Uterus (tissue), 4 donors: Measurements from ENCODE around the gene MYL12B. TPM values are rescaled to one million over a fixed set of nuclear protein-coding genes. Genes with fewer than 3 reads are reported as not detected.

Experiments used
- DNase-seq, 2 donors: peaks; one replicate each; pipeline ENCODE4 v3.0.0-alpha.2; 2019 to 2020
- H3K27ac ChIP-seq, 2 donors: fragments of 200-600 bp; sonication (generic); 1 replicate in 1 of 2; 2 replicates in 1 of 2; pipeline ENCODE4 v1.5.1; 2016 to 2018
- H3K27me3 ChIP-seq, 2 donors: fragments of 200-600 bp; sonication (generic); one replicate each; pipeline ENCODE4 v1.5.1; 2018 to 2019; ENCODE audit warnings: control low read depth in 1 of 2
- H3K36me3 ChIP-seq, 2 donors: fragments of 200-600 bp; sonication (generic); one replicate each; pipeline ENCODE4 v1.5.1; 2019; ENCODE audit warnings: control low read depth in 1 of 2
- H3K4me1 ChIP-seq, 2 donors: fragments of 200-600 bp; sonication (generic); one replicate each; pipeline ENCODE4 v1.5.1; 2018 to 2019; ENCODE audit warnings: control low read depth in 1 of 2
- H3K4me3 ChIP-seq, 2 donors: fragments of 200-600 bp; sonication (generic); 1 replicate in 1 of 2; 2 replicates in 1 of 2; pipeline ENCODE4 v1.5.1; 2018 to 2019; ENCODE audit warnings: mild to moderate bottlenecking in 1 of 2
- H3K9me3 ChIP-seq, 2 donors: fragments of 200-600 bp; sonication (generic); one replicate each; pipeline ENCODE4 v1.5.1; 2019; ENCODE audit warnings: control low read depth in 1 of 2
- CTCF ChIP-seq, 4 experiments: fragments of 200-600 bp in 2 of 4; fragments of 450-650 bp in 2 of 4; sonication (generic) in 2 of 4; IDR thresholded peaks; one replicate each; pipeline ENCODE4 v1.5.1; 2016 to 2019; ENCODE audit warnings: antibody characterized with exemption in 4 of 4, mild to moderate bottlenecking in 2 of 4, moderate library complexity in 1 of 4
- POLR2A ChIP-seq, 2 donors: fragments of 450-650 bp; IDR thresholded peaks; one replicate each; pipeline ENCODE4 v1.6.1; 2016; ENCODE audit warnings: antibody characterized with exemption in 2 of 2, mild to moderate bottlenecking in 1 of 2, moderate library complexity in 1 of 2
- intact Hi-C: fragments of 100-400 bp; cut with DNase I; formaldehyde crosslinking; loops from one replicate; pipeline ENCODE4 v1.15.1; 2023; ENCODE audit warnings: low total_unique reads
- total RNA-seq, 4 donors: library from RNA; depleted of rRNA in 3 of 4; stranded (reverse); fragments of >200 nt in 3 of 4; gene quantifications; one replicate each; pipeline versions ENCODE4 v1.1.0 to v1.2.4, GENCODE V29; 2014 to 2023
- donor health status: DM: yes; HTN: yes; CAD: no.

Gene MYL12B
- total RNA-seq, 4 donors from 2014 or later: 236 to 387 (median 305) TPM

- DNase-seq: no peak
- H3K4me3 ChIP-seq: no peak overlapping the region
- H3K27me3 ChIP-seq: no peaks in the 10 kb centered on the region
- no peaks in the 10 kb centered on the region for H3K9me3 ChIP-seq
- no peaks in the 10 kb centered on the region for H3K36me3 ChIP-seq
- intact Hi-C loops: no loop called here
- no peak overlapping the region for H3K27ac ChIP-seq
- no peak for TF ChIP-seq CTCF (IDR thresholded peaks at IDR 0.05)
- no peak for TF ChIP-seq POLR2A (IDR thresholded peaks at IDR 0.05)
- no peaks in the 10 kb centered on the region for H3K4me1 ChIP-seq
Measured at GRCh38 chr18:3319894-3320454, 58.0 kb downstream of the MYL12B start.

GRCh38 chr18:3321133-3321812, 59.3 kb downstream of the MYL12B start:
- Histone ChIP-seq H3K4me3 (no peak overlapping the region), H3K27me3 (no peaks in the 10 kb centered on the region), H3K9me3 (no peaks in the 10 kb centered on the region), H3K36me3 (no peaks in the 10 kb centered on the region), H3K27ac (no peak overlapping the region), H3K4me1 (no peaks in the 10 kb centered on the region)
- intact Hi-C loops: no loop called here
- no peak for DNase-seq
- TF ChIP-seq POLR2A (IDR thresholded peaks at IDR 0.05) (no peak), CTCF (IDR thresholded peaks at IDR 0.05) (no peak)

- Histone ChIP-seq H3K27me3 (no peaks in the 10 kb centered on the region), H3K4me1 (no peaks in the 10 kb centered on the region), H3K4me3 (no peak overlapping the region), H3K9me3 (no peaks in the 10 kb centered on the region), H3K27ac (no peak overlapping the region), H3K36me3 (no peaks in the 10 kb centered on the region)
- TF ChIP-seq CTCF (IDR thresholded peaks at IDR 0.05) (no peak), POLR2A (IDR thresholded peaks at IDR 0.05) (no peak)
- intact Hi-C loops: no loop called here
- no peak for DNase-seq
Measured at GRCh38 chr18:3323900-3324299, 62.0 kb downstream of the MYL12B start.

Other genes with a start within 250 kb of the MYL12B start
- gene LPIN2, start 249.0 kb upstream of the MYL12B start, total RNA-seq: 10 to 100 TPM in 3 of 4 donors, 1 to 10 TPM in 1; 7.4 to 53.0 (median 29.5) TPM
- 10 to 100 TPM in 1 of 4 donors, 1 to 10 TPM in 3; 3.1 to 15.8 (median 9.0) TPM for gene MYOM1, start 42.2 kb upstream of the MYL12B start, total RNA-seq
- gene MYL12A, start 14.3 kb upstream of the MYL12B start, total RNA-seq: 100 to 1,000 TPM; 256 to 378 (median 305) TPM
- 100 to 1,000 TPM in 2 of 4 donors, 10 to 100 TPM in 2; 34.1 to 161 (median 87.0) TPM for gene TGIF1, start 188.0 kb downstream of the MYL12B start, total RNA-seq